ENCODE results near the gene CR1. TPM values are rescaled to one million over a fixed set of nuclear protein-coding genes. Genes with fewer than 3 reads are reported as not detected.

The CR1 gene
- total RNA-seq, 1 donor from 2014 or later: not detected

DNA sequence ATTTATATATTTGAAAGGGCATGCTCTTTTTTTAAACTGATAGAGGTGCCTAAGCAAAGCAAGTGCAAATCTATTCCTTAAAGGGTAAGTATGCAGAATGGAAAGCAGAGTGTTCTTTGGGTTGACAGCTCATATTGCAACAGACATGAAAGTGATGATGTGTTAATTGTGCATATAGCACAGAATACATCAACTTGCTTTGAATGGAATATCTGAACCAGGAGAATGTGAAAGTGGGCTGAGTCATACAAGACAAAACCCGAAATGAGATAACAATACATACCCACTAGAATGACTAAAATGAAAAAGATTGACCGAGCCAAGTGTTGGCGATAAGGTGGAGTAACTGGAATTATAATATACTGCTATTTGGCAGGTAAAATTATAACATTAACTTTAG is 4.3 kb downstream of the CR1 start:
- Mint-ChIP-seq H3K36me3 (ENCODE audit: low read depth) (no peaks in the 10 kb centered on the region), H3K4me3 (ENCODE audit: unreplicated experiment) (no peak overlapping the region), H3K4me1 (ENCODE audit: low read depth) (peaks cover 6% of the 10 kb centered on the region), H3K9me3 (ENCODE audit: low read depth) (no peaks in the 10 kb centered on the region), H3K27ac (ENCODE audit: unreplicated experiment) (no peak overlapping the region), H3K27me3 (ENCODE audit: low read depth) (peaks cover 53% of the 10 kb centered on the region)
- no peak for DNase-seq (ENCODE audit: low spot score)
- TF ChIP-seq, protein P1, sequence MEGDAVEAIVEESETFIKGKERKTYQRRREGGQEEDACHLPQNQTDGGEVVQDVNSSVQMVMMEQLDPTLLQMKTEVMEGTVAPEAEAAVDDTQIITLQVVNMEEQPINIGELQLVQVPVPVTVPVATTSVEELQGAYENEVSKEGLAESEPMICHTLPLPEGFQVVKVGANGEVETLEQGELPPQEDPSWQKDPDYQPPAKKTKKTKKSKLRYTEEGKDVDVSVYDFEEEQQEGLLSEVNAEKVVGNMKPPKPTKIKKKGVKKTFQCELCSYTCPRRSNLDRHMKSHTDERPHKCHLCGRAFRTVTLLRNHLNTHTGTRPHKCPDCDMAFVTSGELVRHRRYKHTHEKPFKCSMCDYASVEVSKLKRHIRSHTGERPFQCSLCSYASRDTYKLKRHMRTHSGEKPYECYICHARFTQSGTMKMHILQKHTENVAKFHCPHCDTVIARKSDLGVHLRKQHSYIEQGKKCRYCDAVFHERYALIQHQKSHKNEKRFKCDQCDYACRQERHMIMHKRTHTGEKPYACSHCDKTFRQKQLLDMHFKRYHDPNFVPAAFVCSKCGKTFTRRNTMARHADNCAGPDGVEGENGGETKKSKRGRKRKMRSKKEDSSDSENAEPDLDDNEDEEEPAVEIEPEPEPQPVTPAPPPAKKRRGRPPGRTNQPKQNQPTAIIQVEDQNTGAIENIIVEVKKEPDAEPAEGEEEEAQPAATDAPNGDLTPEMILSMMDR (IDR thresholded peaks at IDR 0.05): no peak

DNA sequence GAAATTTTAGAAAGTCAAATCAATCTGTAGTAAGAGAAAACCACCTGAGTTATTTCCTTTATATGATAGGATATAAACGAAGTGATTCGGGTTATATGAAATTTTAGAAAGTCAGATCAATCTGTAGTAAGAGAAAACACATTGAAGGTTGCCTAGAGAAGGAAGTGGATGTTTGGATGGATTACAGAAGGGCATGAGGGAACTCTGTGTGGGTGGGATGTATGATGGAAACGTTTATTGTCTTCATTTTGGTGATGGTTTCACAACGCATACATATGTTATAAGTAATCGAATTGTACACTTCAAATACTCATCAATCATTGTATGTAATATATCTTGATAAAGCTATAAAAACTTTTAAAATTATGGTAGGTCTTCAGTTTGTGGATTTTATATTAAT is 5.1 kb downstream of the CR1 start:
- TF ChIP-seq, protein P1 (IDR thresholded peaks at IDR 0.05): no peak
- no peaks in the 10 kb centered on the region for H3K36me3 Mint-ChIP-seq (ENCODE audit: low read depth)
- H3K27ac Mint-ChIP-seq (ENCODE audit: unreplicated experiment): no peak overlapping the region
- DNase-seq (ENCODE audit: low spot score): no peak
- H3K4me1 Mint-ChIP-seq (ENCODE audit: low read depth): peaks cover under 1% of the 10 kb centered on the region
- no peaks in the 10 kb centered on the region for H3K9me3 Mint-ChIP-seq (ENCODE audit: low read depth)
- H3K4me3 Mint-ChIP-seq (ENCODE audit: unreplicated experiment): no peak overlapping the region
- peaks cover 46% of the 10 kb centered on the region for H3K27me3 Mint-ChIP-seq (ENCODE audit: low read depth)

DNA sequence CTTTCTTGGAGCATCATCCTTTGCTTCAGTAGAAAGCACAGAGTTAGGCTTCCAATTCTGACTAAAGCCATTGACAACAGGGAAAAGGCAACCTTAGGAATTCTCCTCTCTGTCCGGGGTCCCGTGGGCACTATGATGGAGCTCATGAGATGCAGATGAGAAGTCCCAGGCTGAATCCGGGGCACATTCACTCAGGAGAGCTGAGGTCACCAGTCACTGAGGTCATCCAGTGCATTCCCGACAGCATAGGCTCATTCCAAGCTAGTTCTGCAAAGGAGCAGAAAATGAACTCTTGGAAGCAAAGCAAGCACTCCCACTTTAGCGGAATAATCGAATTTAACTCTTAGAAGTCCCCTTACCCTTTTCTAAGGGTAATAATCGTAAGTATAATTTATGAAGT is 6.8 kb downstream of the CR1 start:
- peaks cover 39% of the 10 kb centered on the region for H3K27me3 Mint-ChIP-seq (ENCODE audit: low read depth)
- no peak overlapping the region for H3K27ac Mint-ChIP-seq (ENCODE audit: unreplicated experiment)
- no peaks in the 10 kb centered on the region for H3K4me1 Mint-ChIP-seq (ENCODE audit: low read depth)
- H3K9me3 Mint-ChIP-seq (ENCODE audit: low read depth): no peaks in the 10 kb centered on the region
- no peak overlapping the region for H3K4me3 Mint-ChIP-seq (ENCODE audit: unreplicated experiment)
- H3K36me3 Mint-ChIP-seq (ENCODE audit: low read depth): no peaks in the 10 kb centered on the region
- no peak for DNase-seq (ENCODE audit: low spot score)
- TF ChIP-seq, protein P1 (IDR thresholded peaks at IDR 0.05): no peak

DNA sequence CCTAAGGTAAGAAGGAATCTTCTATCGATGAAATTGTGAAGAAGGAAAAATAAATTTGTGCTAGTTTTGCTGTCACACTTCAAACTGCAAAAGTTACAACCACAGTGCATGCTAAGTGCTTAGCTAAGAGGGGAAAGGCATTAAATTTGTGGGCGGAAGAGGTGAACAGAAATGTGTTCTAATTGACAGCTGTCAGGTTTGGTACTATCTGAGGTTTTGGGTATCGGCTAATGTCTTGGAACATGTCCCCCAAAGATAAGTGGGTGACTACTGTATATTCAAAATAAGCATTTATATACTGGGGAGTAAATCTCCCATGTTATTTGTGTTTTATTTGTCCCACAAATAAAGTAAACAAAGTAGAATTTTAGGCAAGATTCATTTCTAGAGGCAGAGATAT is 8.0 kb downstream of the CR1 start:
- H3K9me3 Mint-ChIP-seq (ENCODE audit: low read depth): no peaks in the 10 kb centered on the region
- no peak for DNase-seq (ENCODE audit: low spot score)
- no peak overlapping the region for H3K27ac Mint-ChIP-seq (ENCODE audit: unreplicated experiment)
- H3K4me3 Mint-ChIP-seq (ENCODE audit: unreplicated experiment): no peak overlapping the region
- peaks cover 34% of the 10 kb centered on the region for H3K27me3 Mint-ChIP-seq (ENCODE audit: low read depth)
- no peaks in the 10 kb centered on the region for H3K36me3 Mint-ChIP-seq (ENCODE audit: low read depth)
- TF ChIP-seq, protein P1 (IDR thresholded peaks at IDR 0.05): no peak
- no peaks in the 10 kb centered on the region for H3K4me1 Mint-ChIP-seq (ENCODE audit: low read depth)

DNA sequence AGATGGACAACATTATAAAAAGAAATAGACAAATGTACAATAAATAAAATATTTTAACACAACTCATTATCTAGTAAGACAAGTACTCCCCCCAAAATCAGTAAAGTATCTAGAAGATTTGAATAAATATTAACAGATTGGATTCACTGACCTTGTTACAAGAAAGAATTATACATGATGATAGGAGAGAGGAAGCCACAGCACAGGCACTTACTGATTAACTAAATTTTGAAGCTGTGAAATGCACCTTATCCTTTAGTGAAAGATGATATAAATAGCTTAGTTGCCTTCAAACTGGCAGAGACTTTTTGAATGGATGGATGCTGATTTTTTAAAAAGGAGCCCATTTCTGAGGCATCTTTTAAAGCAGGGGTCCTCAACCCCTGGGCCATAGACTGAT is 8.5 kb downstream of the CR1 start:
- H3K27ac Mint-ChIP-seq (ENCODE audit: unreplicated experiment): no peak overlapping the region
- no peak for DNase-seq (ENCODE audit: low spot score)
- no peak overlapping the region for H3K4me3 Mint-ChIP-seq (ENCODE audit: unreplicated experiment)
- no peaks in the 10 kb centered on the region for H3K9me3 Mint-ChIP-seq (ENCODE audit: low read depth)
- no peaks in the 10 kb centered on the region for H3K36me3 Mint-ChIP-seq (ENCODE audit: low read depth)
- TF ChIP-seq, protein P1 (IDR thresholded peaks at IDR 0.05): no peak
- H3K4me1 Mint-ChIP-seq (ENCODE audit: low read depth): no peaks in the 10 kb centered on the region
- H3K27me3 Mint-ChIP-seq (ENCODE audit: low read depth): peaks cover 34% of the 10 kb centered on the region
